HepG2 (cell line): Measurements from ENCODE around the gene TBX19. TPM values are rescaled to one million over a fixed set of nuclear protein-coding genes. Genes with fewer than 3 reads are reported as not detected.

ENCODE experiments used
- ATAC-seq: fragments of 200-7000 bp; cut with Tn5 transposase; 3 replicates; pipeline ENCODE4 v1.9.1; 2020; ENCODE audit warnings: mild to moderate bottlenecking, moderate library complexity
- BruUV-seq: library from RNA; stranded (reverse); fragments of 400-500 nt; replicated peaks from 2 replicates; lab custom pipeline; 2021; lab: Mats Ljungman, UMichigan
- CTCF ChIA-PET: fragments of 300-600 bp; formaldehyde crosslinking; extraction: SDS; loops from one replicate; lab custom pipeline; 2021; ENCODE audit warnings: low total read pairs, inconsistent platforms, low intra/inter-chr PET ratio; lab: Yijun Ruan, JAX
- POLR2A ChIA-PET: fragments of 350-600 bp; sonication (Branson Sonifier 250); formaldehyde crosslinking; loops from one replicate; lab custom pipeline; 2020; ENCODE audit warnings: antibody characterized with exemption, inconsistent platforms; lab: Yijun Ruan, JAX
- DNase-seq: peaks from one replicate; pipeline ENCODE4 v3.0.0-alpha.2; 2015; ENCODE audit warnings: low spot score
- FAIRE-seq: peaks from 3 replicates; lab custom pipeline; 2011; peaks lifted over from hg19 to GRCh38; lab: Jason Lieb, UNC
- H2AFZ ChIP-seq: one replicate; pipeline ENCODE4 v1.6.1; 2011; ENCODE audit warnings: low read length, inconsistent platforms
- H3K27ac ChIP-seq: fragments of 300-600 bp; 3 replicates; pipeline ENCODE4 v1.8.0; 2011; ENCODE audit warnings: mixed run types, mild to moderate bottlenecking, mixed read lengths, low read length, inconsistent platforms; ENCODE audit not compliant: insufficient read depth; ENCODE audit errors: extremely low read length
- H3K27me3 ChIP-seq, 2 experiments: fragments of 200-600 bp in 1 of 2; 2 replicates in 1 of 2; 3 replicates in 1 of 2; pipeline versions ENCODE4 v1.6.0 to v1.8.0; 2011; ENCODE audit warnings: low read length in 2 of 2, mild to moderate bottlenecking in 2 of 2, moderate library complexity in 2 of 2, inconsistent platforms in 1 of 2; ENCODE audit not compliant: insufficient read depth in 2 of 2, control insufficient read depth in 1 of 2
- H3K36me3 ChIP-seq, 2 experiments: fragments of 200-600 bp in 1 of 2; replicated peaks in 1 of 2; 2 replicates in 1 of 2; 3 replicates in 1 of 2; pipeline versions ENCODE4 v1.5.1 to v1.8.0; 2011; ENCODE audit warnings: low read length in 2 of 2, inconsistent platforms in 1 of 2; ENCODE audit not compliant: insufficient read depth in 2 of 2, control insufficient read depth in 1 of 2
- H3K4me1 ChIP-seq: 2 replicates; pipeline ENCODE4 v1.5.1; 2012; ENCODE audit warnings: low read length, inconsistent platforms; ENCODE audit not compliant: insufficient read depth
- H3K4me2 ChIP-seq: 2 replicates; pipeline ENCODE4 v1.6.0; 2011; ENCODE audit warnings: low read depth, low read length, inconsistent platforms
- H3K4me3 ChIP-seq, 3 experiments: fragments of 200-600 bp in 1 of 3; sonication (generic), shearing (Covaris generic) in 1 of 3; replicated peaks in 1 of 3; 2 replicates each; pipeline ENCODE4 v1.5.1; 2011 to 2016; ENCODE audit warnings: low read length in 3 of 3, inconsistent platforms in 2 of 3, low read depth in 2 of 3, mild to moderate bottlenecking in 2 of 3, control low read depth in 1 of 3, mixed read lengths in 1 of 3; ENCODE audit not compliant: insufficient read depth in 1 of 3
- H3K79me2 ChIP-seq: one replicate; pipeline ENCODE4 v1.6.1; 2011; ENCODE audit warnings: low read length, inconsistent platforms; ENCODE audit not compliant: insufficient read depth
- H3K9ac ChIP-seq: 2 replicates; pipeline ENCODE4 v1.6.0; 2011; ENCODE audit warnings: mild to moderate bottlenecking, low read depth, low read length, inconsistent platforms; ENCODE audit not compliant: insufficient read depth
- H3K9me3 ChIP-seq: 2 replicates; pipeline ENCODE4 v1.5.1; 2012; ENCODE audit warnings: mild to moderate bottlenecking, low read length
- H4K20me1 ChIP-seq: 2 replicates; pipeline ENCODE4 v1.6.0; 2011; ENCODE audit warnings: inconsistent platforms, mild to moderate bottlenecking, low read length, moderate library complexity; ENCODE audit not compliant: insufficient read depth
- ATF6 ChIP-seq: sonication (generic); formaldehyde crosslinking; conservative IDR thresholded peaks from 2 replicates; pipeline ENCODE4 v1.4.0; 2020; ENCODE audit warnings: missing genetic modification reagents
- CREB1 ChIP-seq, 2 experiments: fragments of 450-650 bp in 1 of 2; IDR thresholded peaks; 2 replicates each; pipeline ENCODE4 v1.6.1; 2016 to 2017; ENCODE audit warnings: control low read depth in 1 of 2, mild to moderate bottlenecking in 1 of 2, missing compliant biosample characterization in 1 of 2, missing genetic modification characterization in 1 of 2
- FOXC1 ChIP-seq: sonication (generic); formaldehyde crosslinking; IDR thresholded peaks from 2 replicates; pipeline ENCODE4 v1.8.0; 2022; ENCODE audit warnings: mild to moderate bottlenecking, missing genetic modification reagents, borderline replicate concordance
- HOXD1 ChIP-seq: sonication (generic); formaldehyde crosslinking; IDR thresholded peaks from 2 replicates; pipeline ENCODE4 v1.5.0; 2020; ENCODE audit warnings: missing genetic modification reagents
- KDM5B ChIP-seq: sonication (generic); formaldehyde crosslinking; IDR thresholded peaks from 2 replicates; pipeline ENCODE4 v1.4.0; 2020; ENCODE audit warnings: missing genetic modification reagents, mild to moderate bottlenecking, borderline replicate concordance
- SIX1 ChIP-seq: sonication (generic); formaldehyde crosslinking; IDR thresholded peaks from 2 replicates; pipeline ENCODE4 v1.4.0; 2020; ENCODE audit warnings: missing genetic modification reagents, borderline replicate concordance
- THRA ChIP-seq: sonication (generic); formaldehyde crosslinking; IDR thresholded peaks from 2 replicates; pipeline ENCODE4 v1.4.0; 2020; ENCODE audit warnings: missing genetic modification reagents, borderline replicate concordance
- ZFP37 ChIP-seq: sonication (generic); formaldehyde crosslinking; IDR thresholded peaks from 2 replicates; pipeline ENCODE4 v1.4.0; 2020; ENCODE audit warnings: missing genetic modification reagents, borderline replicate concordance
- WGBS: methylation state at CpG from one replicate; pipeline ENCODE4 v1.1.6; 2017; ENCODE audit warnings: low lambda C conversion rate; 5-methylcytosine and 5-hydroxymethylcytosine counted together
- in situ Hi-C: cut with HindIII; loops from 2 replicates; pipeline ENCODE4 v1.10.0; 2017; ENCODE audit warnings: low pct_unique_long_range_greater_than_20kb; ENCODE audit not compliant: extremely low pct_ligation_motif_present
- intact Hi-C: fragments of 100-400 bp; cut with micrococcal nuclease; formaldehyde crosslinking; loops from one replicate; pipeline ENCODE4 v1.10.0; 2022; ENCODE audit not compliant: unreplicated experiment
- polyA plus RNA-seq, 8 experiments: library from polyadenylated mRNA; depleted of rRNA in 3 of 8; stranded (reverse) in 7 of 8; unstranded in 1 of 8; fragments of >200 nt; fragmentation: Illumina TruSeq in 4 of 8; extraction: Trizol in 4 of 8; gene quantifications; 2 replicates each; pipeline versions ENCODE4 v1.2.1 to v1.2.3, GENCODE V29; 2011 to 2016; ENCODE audit warnings: low read depth in 4 of 8, missing spikeins in 1 of 8, mixed read lengths in 1 of 8; ENCODE audit not compliant: insufficient read depth in 1 of 8
- total RNA-seq, 5 experiments: library from RNA; depleted of rRNA; stranded (reverse); fragments of >200 nt; fragmentation: Illumina TruSeq; extraction: Trizol; gene quantifications; 2 replicates each; pipeline ENCODE4 v1.2.3, GENCODE V29; 2016; ENCODE audit warnings: low read depth in 1 of 5

Gene TBX19
- total and polyA plus RNA-seq, 2 of the 13 experiments (the other 11 are each of a cell fraction or from before 2014, with no cell fraction given) = 0.31 to 1.4 TPM

- Histone ChIP-seq H3K27ac (no peak overlapping the region), H4K20me1 (no peaks in the 10 kb centered on the region), H3K9ac (no peak overlapping the region), H3K9me3 (no peaks in the 10 kb centered on the region), H3K79me2 (no peaks in the 10 kb centered on the region), H2AFZ (no peak overlapping the region), H3K36me3 (no peaks in the 10 kb centered on the region), H3K4me2 (no peak overlapping the region), H3K27me3 (no peaks in the 10 kb centered on the region), H3K4me3 (no peak overlapping the region), H3K4me1 (0 out of 2 replicates have a peak, but pooled peaks cover 6% of the 10 kb centered on the region)
- WGBS = 34% methylated on average over 4 of the region's 4 CpGs
- DNase-seq = no peak
- BruUV-seq = no TSS peak
- POLR2A ChIA-PET = no interaction called here
- no peak for TF ChIP-seq KDM5B (CRISPR knock-in tag)
- no peak for TF ChIP-seq SIX1 (CRISPR knock-in tag)
- TF ChIP-seq CREB1 (IDR thresholded peaks at IDR 0.05) = 0 out of 2 replicates have a peak, but pooled peaks have one; percentile 38
- no peak for TF ChIP-seq CREB1 (CRISPR knock-in tag; IDR thresholded peaks at IDR 0.05)
- FAIRE-seq = no peak
- intact Hi-C loops = loop anchor here (10.0 kb wide), 1 partner anchor 90 kb away; no protein-coding TSS in a partner anchor
- in situ Hi-C loops = loop anchor here (5.0 kb wide), 1 partner anchor 233 kb away; no protein-coding TSS in a partner anchor
- ATAC-seq = no peak
- CTCF ChIA-PET = no interaction called here
Measured at GRCh38 chr1:168324745-168325425, 44.2 kb downstream of the TBX19 start.

- H3K4me1 ChIP-seq = no peaks in the 10 kb centered on the region
- ChIA-PET CTCF (no interaction called here), POLR2A (no interaction called here)
- DNase-seq = no peak
- WGBS = 63% methylated on average over 5 of the region's 5 CpGs
- no peaks in the 10 kb centered on the region for H3K36me3 ChIP-seq
- no TSS peak for BruUV-seq
- H3K79me2 ChIP-seq = no peaks in the 10 kb centered on the region
- no peaks in the 10 kb centered on the region for H3K27me3 ChIP-seq
- ATAC-seq = no peak
- H3K4me2 ChIP-seq = no peak overlapping the region
- H3K9ac ChIP-seq = no peak overlapping the region
- intact Hi-C loops (loop anchor here (10.0 kb wide), 1 partner anchor 94 kb away; no protein-coding TSS in a partner anchor), in situ Hi-C loops (no loop called here)
- no peak for FAIRE-seq
- no peak overlapping the region for H3K27ac ChIP-seq
- no peaks in the 10 kb centered on the region for H4K20me1 ChIP-seq
- no peak overlapping the region for H2AFZ ChIP-seq
- H3K4me3 ChIP-seq = no peak overlapping the region
- H3K9me3 ChIP-seq = no peaks in the 10 kb centered on the region
- TF ChIP-seq FOXC1 (CRISPR knock-in tag) (no peak), ATF6 (CRISPR knock-in tag) (no peak), HOXD1 (no peak), ZFP37 (CRISPR knock-in tag) (no peak), THRA (CRISPR knock-in tag) (no peak)
Measured at GRCh38 chr1:168328731-168329364, 48.2 kb downstream of the TBX19 start.
